HEK293T (cell line): Measurements from ENCODE around the gene NME7.

ENCODE experiments used
- CTCF ChIA-PET: fragments of 350-600 bp; formaldehyde crosslinking; extraction: SDS; loops from one replicate; lab custom pipeline; 2021; ENCODE audit warnings: antibody characterized with exemption, inconsistent platforms; lab: Yijun Ruan, JAX
- POLR2A ChIA-PET: fragments of 350-600 bp; formaldehyde crosslinking; extraction: SDS; loops from one replicate; lab custom pipeline; 2020; ENCODE audit warnings: antibody characterized with exemption, inconsistent platforms; lab: Yijun Ruan, JAX
- DNase-seq: peaks from one replicate; pipeline ENCODE4 v3.0.0; 2012; ENCODE audit warnings: mixed read lengths; ENCODE audit errors: extremely low spot score
- ARNT ChIP-seq: fragments of 450-650 bp; IDR thresholded peaks from 2 replicates; pipeline ENCODE4 v1.6.1; 2017; ENCODE audit warnings: mild to moderate bottlenecking
- BHLHE40 ChIP-seq: fragments of 450-650 bp; IDR thresholded peaks from 2 replicates; pipeline ENCODE4 v1.6.1; 2016; ENCODE audit warnings: mild to moderate bottlenecking, moderate library complexity, borderline replicate concordance
- CTBP1 ChIP-seq: fragments of 450-650 bp; IDR thresholded peaks from 2 replicates; pipeline ENCODE4 v1.6.1; 2016; ENCODE audit warnings: borderline replicate concordance
- ELF4 ChIP-seq: fragments of 450-650 bp; IDR thresholded peaks from 2 replicates; pipeline ENCODE4 v1.6.1; 2017; ENCODE audit warnings: antibody characterized with exemption
- FOXA1 ChIP-seq: fragments of 450-650 bp; IDR thresholded peaks from 2 replicates; pipeline ENCODE4 v1.6.1; 2016; ENCODE audit warnings: mild to moderate bottlenecking
- FOXK2 ChIP-seq: fragments of 450-650 bp; IDR thresholded peaks from 2 replicates; pipeline ENCODE4 v1.6.1; 2016; ENCODE audit warnings: mild to moderate bottlenecking
- FOXM1 ChIP-seq: fragments of 450-650 bp; IDR thresholded peaks from 2 replicates; pipeline ENCODE4 v1.6.1; 2017; ENCODE audit warnings: mild to moderate bottlenecking, borderline replicate concordance
- HDGF ChIP-seq: fragments of 450-650 bp; IDR thresholded peaks from 2 replicates; pipeline ENCODE4 v1.6.1; 2017; ENCODE audit warnings: antibody characterized with exemption, borderline replicate concordance
- L3MBTL2 ChIP-seq: fragments of 450-650 bp; conservative IDR thresholded peaks from 2 replicates; pipeline ENCODE4 v1.6.1; 2016; ENCODE audit warnings: mild to moderate bottlenecking
- LEF1 ChIP-seq: fragments of 450-650 bp; IDR thresholded peaks from 2 replicates; pipeline ENCODE4 v1.6.1; 2017; ENCODE audit warnings: mild to moderate bottlenecking, borderline replicate concordance
- NFRKB ChIP-seq: fragments of 450-650 bp; IDR thresholded peaks from 2 replicates; pipeline ENCODE4 v1.6.1; 2016; ENCODE audit warnings: mild to moderate bottlenecking, moderate library complexity
- PKNOX1 ChIP-seq: fragments of 450-650 bp; IDR thresholded peaks from 2 replicates; pipeline ENCODE4 v1.6.1; 2016
- SP1 ChIP-seq: fragments of 450-650 bp; IDR thresholded peaks from 2 replicates; pipeline ENCODE4 v1.6.1; 2017
- SUZ12 ChIP-seq: fragments of 450-650 bp; IDR thresholded peaks from 2 replicates; pipeline ENCODE4 v1.6.1; 2016; ENCODE audit warnings: mild to moderate bottlenecking
- TARDBP ChIP-seq: fragments of 450-650 bp; IDR thresholded peaks from 2 replicates; pipeline ENCODE4 v1.6.1; 2016
- ZNF384 ChIP-seq: fragments of 450-650 bp; IDR thresholded peaks from 2 replicates; pipeline ENCODE4 v1.6.1; 2016

NME7 gene

GRCh38 chr1:169098380-169098779 lies 269.2 kb downstream of the NME7 start:
- POLR2A ChIA-PET = no interaction called here
- DNase-seq = no peak
- no peak for TF ChIP-seq L3MBTL2
- TF ChIP-seq NFRKB = no peak
- TF ChIP-seq HDGF = no peak
- CTCF ChIA-PET = no interaction called here

- TF ChIP-seq L3MBTL2 = no peak
- no peak for TF ChIP-seq BHLHE40
- no peak for TF ChIP-seq SP1
- no peak for TF ChIP-seq ELF4
- TF ChIP-seq HDGF = no peak
- no peak for TF ChIP-seq LEF1
- TF ChIP-seq ZNF384 = no peak
- TF ChIP-seq ARNT = no peak
- no peak for TF ChIP-seq FOXM1
- TF ChIP-seq PKNOX1 = no peak
- no peak for TF ChIP-seq FOXA1
- TF ChIP-seq NFRKB = no peak
- no peak for TF ChIP-seq CTBP1
- no peak for TF ChIP-seq FOXK2
- TF ChIP-seq TARDBP = no peak
- no peak for TF ChIP-seq SUZ12
- ChIA-PET POLR2A (no interaction called here), CTCF (no interaction called here)
- no peak for DNase-seq
These were observed 272.6 kb downstream of the NME7 start for GRCh38 chr1:169094897-169095569.

- no peak for DNase-seq
- CTCF ChIA-PET = no interaction called here
- POLR2A ChIA-PET = no interaction called here
- TF ChIP-seq ELF4 (no peak), FOXK2 (no peak), ARNT (no peak), LEF1 (no peak), PKNOX1 (no peak), L3MBTL2 (no peak), SUZ12 (no peak), TARDBP (no peak), NFRKB (no peak), CTBP1 (no peak), FOXM1 (no peak), BHLHE40 (no peak), SP1 (no peak), ZNF384 (no peak), HDGF (no peak)
These were observed 275.2 kb downstream of the NME7 start for GRCh38 chr1:169092399-169092798.

GRCh38 chr1:169091480-169091941 lies 276.1 kb downstream of the NME7 start:
- ChIA-PET POLR2A (no interaction called here), CTCF (no interaction called here)
- TF ChIP-seq ELF4 = no peak
- no peak for TF ChIP-seq SUZ12
- no peak for TF ChIP-seq HDGF
- TF ChIP-seq LEF1 = no peak
- no peak for TF ChIP-seq NFRKB
- no peak for TF ChIP-seq CTBP1
- no peak for TF ChIP-seq L3MBTL2
- no peak for TF ChIP-seq FOXK2
- no peak for TF ChIP-seq TARDBP
- no peak for TF ChIP-seq BHLHE40
- TF ChIP-seq FOXA1 = no peak
- TF ChIP-seq ZNF384 = no peak
- no peak for DNase-seq

GRCh38 chr1:169090900-169091311 lies 276.7 kb downstream of the NME7 start:
- ChIA-PET POLR2A (no interaction called here), CTCF (no interaction called here)
- TF ChIP-seq HDGF = no peak
- TF ChIP-seq FOXM1 = no peak
- TF ChIP-seq PKNOX1 = no peak
- no peak for TF ChIP-seq BHLHE40
- no peak for TF ChIP-seq FOXA1
- TF ChIP-seq SP1 = no peak
- no peak for TF ChIP-seq CTBP1
- no peak for TF ChIP-seq NFRKB
- TF ChIP-seq ZNF384 = no peak
- TF ChIP-seq TARDBP = no peak
- TF ChIP-seq L3MBTL2 = no peak
- no peak for TF ChIP-seq LEF1
- no peak for TF ChIP-seq FOXK2
- TF ChIP-seq ELF4 = no peak
- TF ChIP-seq SUZ12 = no peak
- no peak for TF ChIP-seq ARNT
- no peak for DNase-seq

- POLR2A ChIA-PET = no interaction called here
These were observed 277.2 kb downstream of the NME7 start for GRCh38 chr1:169090308-169090899.

More at GRCh38 chr1:169090308-169090899, 277.2 kb downstream of the NME7 start:
- TF ChIP-seq ELF4 = no peak
- TF ChIP-seq HDGF = no peak
- TF ChIP-seq SP1 = no peak
- TF ChIP-seq ZNF384 = no peak
- no peak for TF ChIP-seq BHLHE40
- no peak for TF ChIP-seq LEF1
- no peak for TF ChIP-seq NFRKB
- no peak for TF ChIP-seq FOXK2
- TF ChIP-seq SUZ12 = no peak
- no peak for TF ChIP-seq CTBP1
- no peak for TF ChIP-seq L3MBTL2
- TF ChIP-seq FOXA1 = no peak
- TF ChIP-seq FOXM1 = no peak
- no peak for TF ChIP-seq PKNOX1
- no peak for TF ChIP-seq ARNT
- TF ChIP-seq TARDBP = no peak
- CTCF ChIA-PET = no interaction called here
- DNase-seq = no peak
